RKO (cell line): ENCODE results near the gene NAPB.

ENCODE experiments used
- DNase-seq: peaks from one replicate; pipeline ENCODE4 v3.0.0-alpha.2; 2016; ENCODE audit warnings: low spot score

NAPB gene

GRCh38 chr20:23404196-23404595, 17.1 kb downstream of the NAPB start:
- DNase-seq = peak; percentile 35

- DNase-seq = no peak
Observed at GRCh38 chr20:23403751-23404150, 17.5 kb downstream of the NAPB start.

GRCh38 chr20:23401051-23401450, 20.2 kb downstream of the NAPB start:
- no peak for DNase-seq

DNA sequence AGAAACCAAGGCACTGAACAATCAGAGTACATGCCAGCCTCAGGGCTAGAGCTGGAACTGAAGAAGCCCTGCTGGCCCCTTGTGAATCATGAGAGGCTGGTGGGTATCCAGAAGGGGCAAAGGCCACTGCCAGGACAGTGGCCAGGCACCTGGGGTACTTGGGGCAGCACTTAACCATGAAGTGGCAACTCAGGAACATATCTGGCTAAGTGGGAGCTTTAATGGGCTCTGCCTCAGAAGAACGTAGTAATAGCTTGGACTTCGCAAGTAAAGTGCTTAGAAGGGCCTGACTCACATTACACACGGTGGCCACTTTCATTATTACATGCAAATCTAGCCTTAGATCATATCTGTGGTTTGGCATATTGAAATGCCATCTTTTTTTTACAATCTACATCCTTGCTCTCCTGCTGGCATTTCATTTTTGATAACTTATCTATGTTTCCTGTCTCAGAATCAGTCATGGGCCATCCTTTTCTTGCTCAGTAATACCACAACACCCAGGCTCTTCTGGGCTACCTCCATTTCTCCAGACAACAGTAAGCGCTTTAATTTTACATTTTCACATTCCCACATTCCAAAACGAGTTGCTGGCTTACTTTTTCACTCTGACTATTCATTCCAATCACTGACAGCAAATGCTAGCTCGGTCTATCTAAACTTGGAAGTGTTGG, 21.6 kb downstream of the NAPB start:
- DNase-seq = peak; percentile 62

DNA sequence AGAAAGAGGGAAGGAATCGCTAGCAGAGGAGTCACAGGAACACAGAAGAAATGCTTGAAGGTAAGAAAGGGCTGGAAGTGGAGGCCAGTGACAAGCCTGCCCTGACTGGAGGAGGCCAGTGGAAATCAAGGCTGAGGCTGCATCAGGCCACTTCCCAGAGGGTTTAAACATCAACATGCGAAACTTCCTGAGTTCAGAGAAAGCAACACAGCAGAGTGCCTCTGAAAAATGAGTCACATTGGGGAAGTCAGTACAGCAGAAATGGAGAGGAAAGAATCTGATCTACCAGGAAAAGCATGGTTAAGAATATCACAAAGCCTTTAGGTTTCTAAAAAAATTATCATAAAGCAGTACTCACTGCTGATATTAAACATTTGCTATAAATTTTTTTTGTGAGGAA, 23.3 kb downstream of the NAPB start:
- DNase-seq = no peak

DNA sequence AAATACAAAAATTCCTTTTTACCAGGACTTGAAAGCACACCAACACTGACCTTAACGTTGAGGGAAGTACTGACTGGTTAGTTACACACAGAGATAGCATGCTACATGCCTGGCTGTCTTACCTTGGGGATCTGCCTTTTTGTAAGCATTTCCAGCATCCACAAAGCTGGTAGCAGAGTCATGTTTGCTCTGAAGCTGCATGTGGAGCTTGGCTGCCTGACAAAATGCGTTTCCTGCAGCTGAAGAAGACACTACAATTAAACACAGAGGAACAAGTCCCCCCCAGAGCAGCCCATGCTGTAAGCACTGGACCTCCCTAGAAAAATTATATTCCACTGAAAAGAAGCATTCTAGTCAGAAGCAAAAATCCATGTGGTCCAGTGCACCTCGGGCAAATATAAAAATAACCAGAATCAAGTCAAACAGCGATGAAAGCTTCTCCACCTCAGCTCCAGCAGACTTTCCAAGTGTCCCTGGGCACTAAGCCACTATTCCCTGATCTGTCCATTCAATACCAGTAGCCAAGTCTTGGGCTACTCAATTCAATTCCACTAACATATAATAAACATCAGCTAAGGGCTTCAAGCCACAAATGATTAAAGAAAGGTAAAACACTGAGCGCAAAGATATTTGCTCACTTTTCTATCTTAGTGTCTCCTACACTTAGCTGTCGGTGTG, 24.2 kb downstream of the NAPB start:
- DNase-seq = no peak

DNA sequence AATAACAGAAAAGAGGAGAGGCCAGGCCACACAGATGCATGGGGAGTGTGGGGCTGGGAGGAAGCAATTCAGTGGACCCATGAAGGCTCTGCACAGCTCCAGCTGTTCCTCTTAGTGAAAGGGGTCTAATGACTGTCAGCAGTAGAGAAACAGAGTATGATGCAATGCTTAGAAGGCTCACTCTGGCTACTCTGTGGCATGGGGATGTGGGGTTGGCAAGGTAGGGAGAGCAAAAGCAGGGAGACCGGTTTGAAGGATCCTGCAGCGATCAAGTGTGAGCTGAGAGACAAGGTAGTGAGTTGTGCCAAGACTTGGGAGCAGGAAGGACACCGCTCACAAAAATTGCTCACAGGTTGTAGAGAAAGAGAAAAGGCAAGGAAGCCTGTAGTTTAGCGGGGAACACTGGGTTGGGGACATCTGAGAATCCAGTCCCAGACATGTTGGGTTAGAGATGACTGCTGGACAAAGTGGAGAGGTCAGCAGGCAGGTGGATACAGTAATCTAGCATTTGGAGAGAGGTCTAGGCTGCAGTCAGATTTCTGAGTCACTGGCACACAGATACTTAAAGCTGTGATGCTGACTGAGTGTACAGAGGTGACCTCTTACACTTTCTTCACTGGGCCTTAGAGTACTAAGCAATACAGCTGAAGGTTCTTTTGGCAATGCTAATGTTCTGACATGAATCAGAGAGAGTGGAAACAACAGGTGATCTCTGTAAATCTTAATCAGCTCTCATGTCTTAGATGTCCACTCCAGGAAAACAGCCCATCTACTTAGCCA, 27.1 kb downstream of the NAPB start:
- peak; percentile 13 for DNase-seq

DNA sequence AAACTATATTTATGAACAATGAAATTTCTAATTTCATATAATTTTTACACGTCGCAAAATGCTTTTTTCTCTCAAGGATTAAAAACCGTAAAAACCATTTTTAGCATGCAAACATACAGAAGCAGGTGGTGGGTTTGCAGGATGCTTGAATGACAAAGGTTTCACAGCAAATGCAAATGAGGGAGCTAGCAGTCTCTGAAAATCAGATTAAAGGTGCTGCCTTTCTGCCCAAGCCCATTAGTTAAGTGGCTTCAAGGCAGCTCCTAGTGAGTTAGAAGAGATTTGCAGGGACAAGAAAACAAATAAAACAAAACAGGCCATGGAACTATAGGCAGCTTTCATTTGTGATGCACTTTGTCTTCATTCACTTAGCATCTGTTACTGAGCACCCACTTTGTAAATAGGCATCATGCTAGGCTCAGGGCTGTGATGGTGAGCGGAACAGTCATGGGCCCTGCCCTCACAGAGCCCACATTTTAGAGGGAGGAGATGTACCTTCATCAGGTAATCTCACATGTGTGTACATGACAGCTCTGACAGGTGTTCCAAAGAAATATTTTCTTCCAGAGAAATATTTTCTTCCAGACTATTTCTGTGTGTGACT, 29.5 kb downstream of the NAPB start:
- no peak for DNase-seq

DNA sequence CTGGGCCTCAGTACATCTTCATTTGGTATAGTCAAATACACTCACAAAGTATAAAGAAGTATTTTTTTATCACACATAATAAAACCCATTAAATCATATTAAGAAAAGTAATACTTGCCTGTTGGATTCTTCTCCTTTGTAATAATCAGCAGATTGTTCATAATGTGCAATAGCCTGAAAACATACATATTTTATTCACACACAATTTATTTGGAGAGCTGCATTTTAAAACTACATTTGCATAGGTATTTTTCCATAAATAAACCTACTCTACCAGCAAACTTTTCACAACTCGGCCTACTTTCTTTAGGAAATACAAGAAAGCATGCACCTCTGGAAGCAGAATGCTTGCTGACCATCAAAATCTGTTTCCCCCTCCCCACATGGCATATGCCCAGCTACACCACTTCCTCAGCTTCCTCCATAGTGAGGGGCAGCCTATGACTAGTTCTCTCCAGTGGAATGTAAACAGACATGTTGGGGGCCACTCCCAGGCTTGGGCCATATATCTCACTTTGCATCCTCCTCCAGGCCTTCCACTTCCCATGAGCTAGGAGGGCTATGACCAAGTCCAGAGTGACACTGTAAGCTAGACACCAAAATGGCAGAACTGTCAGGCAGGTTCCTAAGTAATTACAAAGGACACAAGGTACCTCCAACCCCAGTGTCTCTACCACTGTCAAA, 31.1 kb downstream of the NAPB start:
- no peak for DNase-seq

DNA sequence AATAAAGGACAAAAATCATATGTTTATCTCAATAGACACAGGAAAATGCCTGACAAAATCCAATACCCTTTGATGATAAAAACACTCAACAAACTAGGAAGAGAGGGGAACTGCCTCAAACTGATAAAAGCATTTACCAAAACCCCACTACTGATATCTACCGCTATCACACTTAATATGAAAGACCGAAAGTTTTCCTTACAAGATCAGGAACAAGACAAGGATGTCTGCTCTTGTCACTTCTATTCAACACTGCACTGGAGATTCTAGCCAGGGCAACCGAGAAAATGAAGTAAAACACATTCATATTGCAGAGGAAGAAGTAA, 34.2 kb downstream of the NAPB start:
- no peak for DNase-seq

GRCh38 chr20:23386304-23387117, 34.8 kb downstream of the NAPB start:
- no peak for DNase-seq

- DNase-seq = no peak
Observed at GRCh38 chr20:23381876-23382275, 39.4 kb downstream of the NAPB start.

- no peak for DNase-seq
Observed at GRCh38 chr20:23379772-23380171, 41.5 kb downstream of the NAPB start.

DNA sequence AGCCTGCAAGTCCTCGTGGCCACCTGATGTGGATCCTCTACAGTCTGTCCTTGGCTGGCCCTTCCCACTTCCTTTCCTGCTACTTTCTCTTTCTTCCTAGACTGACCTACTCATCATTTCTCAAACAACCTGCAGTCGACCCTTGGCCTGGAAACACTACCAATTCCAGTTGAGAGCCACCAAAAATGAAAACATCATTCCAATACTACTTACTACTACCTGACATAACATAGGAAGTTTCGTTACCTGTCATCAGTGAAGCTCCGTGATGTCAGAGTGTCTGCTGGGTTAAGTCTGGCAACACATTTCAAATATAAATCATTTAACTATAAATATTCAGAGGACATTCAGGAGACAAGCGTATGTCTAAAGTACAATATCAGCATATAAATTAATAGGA, 45.5 kb downstream of the NAPB start:
- no peak for DNase-seq

DNA sequence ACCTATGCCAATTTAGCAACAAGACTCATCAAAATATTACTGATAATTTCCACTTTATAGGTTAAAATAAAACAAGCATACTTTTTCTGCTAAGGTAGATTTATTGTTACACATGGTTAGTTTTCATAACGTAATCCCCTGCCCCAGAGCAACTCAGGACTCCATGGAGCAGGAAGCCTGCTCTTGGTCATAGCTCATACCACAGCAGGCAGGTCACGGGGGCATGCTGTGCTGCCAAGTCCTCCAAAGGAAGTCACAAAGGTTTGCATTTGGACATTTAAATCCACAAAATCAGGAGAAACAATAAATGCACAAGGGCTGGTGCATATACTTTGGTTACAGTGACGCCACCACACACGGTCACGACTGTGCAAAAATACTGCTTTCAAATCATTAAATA, 46.8 kb downstream of the NAPB start:
- DNase-seq = no peak

DNA sequence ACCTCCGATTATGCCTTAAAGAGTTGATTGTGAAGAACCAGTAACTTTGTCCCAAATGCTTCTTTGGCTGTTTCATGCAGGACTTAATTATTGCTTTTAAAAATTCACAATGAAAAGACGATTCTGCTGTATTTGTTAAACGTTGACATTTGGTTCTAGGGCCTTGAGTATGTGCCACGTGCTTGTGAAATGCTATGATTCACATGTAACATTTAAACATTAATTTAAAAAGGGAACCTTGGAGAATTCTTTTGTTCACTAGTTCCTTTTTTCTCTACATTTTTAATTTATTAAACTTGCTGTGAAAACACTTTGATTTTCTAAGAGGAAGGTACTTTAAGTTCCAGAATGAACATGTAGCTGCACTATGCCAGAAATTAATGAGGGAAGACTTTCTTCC, 49.8 kb downstream of the NAPB start:
- DNase-seq = no peak

DNA sequence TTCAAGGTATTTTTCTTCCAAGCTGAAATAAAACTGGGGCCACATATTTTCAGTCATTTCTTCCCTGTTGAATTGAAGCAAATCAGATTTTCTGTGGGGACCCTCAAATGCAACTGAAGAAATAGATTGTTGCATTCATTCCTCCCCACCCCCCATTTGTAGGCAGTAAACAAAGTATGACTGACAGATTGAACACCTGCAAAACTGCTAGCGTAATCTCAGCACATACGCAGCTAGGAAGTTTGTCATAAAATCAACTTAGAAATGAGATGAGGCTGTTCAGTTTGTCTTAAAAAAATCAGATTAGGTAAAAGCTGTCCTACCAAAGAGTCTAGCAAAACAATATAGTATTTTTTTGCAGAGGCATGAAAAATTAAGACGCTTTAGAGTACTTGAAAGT, 50.4 kb downstream of the NAPB start:
- no peak for DNase-seq

DNA sequence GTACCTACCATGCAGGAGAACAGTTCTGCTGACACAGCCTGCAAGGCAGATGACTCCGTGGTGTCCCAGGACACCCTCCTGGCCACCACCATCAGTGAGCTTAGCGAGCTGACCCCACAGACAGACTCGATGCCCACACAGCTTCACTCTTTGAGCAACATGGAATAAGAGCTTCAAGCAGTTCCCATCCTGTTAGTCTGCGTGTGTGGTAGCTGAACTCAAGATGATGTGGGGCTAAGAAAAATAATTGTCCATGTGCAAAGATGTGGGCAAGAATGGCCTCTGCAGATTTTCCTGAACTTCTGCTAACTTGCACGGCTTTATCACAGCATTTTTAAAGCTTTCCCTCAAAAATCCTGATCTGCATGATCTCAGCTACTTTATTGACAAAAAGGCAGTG, 51.0 kb downstream of the NAPB start:
- DNase-seq = no peak

DNA sequence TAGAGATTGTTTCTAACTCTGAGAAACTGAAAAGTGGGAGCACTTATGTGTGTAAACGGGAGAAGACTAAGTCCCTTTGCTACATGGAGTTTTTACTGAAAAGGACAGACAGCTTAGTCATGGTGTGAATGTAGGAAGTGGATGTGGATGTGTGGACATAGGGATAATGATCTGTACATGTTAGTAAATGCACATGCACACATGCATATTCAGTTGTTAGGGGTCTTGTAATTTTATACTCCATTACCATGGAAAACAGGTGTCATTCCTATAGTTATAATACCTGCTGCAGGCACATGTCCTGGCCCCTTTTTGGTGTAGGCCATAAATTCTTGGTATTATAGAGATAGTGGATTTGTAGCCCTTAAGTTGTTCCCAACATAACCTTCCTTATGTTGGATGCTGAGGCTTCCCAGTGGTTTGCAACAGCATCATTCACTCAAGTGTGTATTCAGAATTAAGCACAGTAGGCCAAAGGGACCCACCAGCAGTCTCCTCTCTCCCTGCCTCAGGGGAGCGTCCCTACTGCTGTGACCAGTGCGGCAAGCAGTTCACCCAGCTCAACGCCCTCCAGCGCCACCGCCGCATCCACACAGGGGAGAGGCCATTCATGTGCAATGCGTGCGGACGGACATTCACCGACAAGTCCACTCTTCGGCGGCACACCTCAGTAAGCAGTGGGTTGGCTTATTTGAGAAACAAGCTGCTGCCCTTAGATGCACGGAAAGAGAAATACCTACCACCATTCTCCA, 52.0 kb downstream of the NAPB start:
- no peak for DNase-seq

GRCh38 chr20:23368316-23369071, 52.8 kb downstream of the NAPB start:
- DNase-seq = no peak
